Activated CD4-positive, alpha-beta T cell treated with anti-CD3 and anti-CD28 coated beads, Interleukin-2, amount 50 U/mL, for 48 hours (primary cell): ENCODE measurements around the gene PRKAG3.

Source experiments
- DNase-seq, 2 experiments: peaks; one replicate each; pipeline ENCODE4 v3.0.0-alpha.2; 2020

PRKAG3 gene

DNA sequence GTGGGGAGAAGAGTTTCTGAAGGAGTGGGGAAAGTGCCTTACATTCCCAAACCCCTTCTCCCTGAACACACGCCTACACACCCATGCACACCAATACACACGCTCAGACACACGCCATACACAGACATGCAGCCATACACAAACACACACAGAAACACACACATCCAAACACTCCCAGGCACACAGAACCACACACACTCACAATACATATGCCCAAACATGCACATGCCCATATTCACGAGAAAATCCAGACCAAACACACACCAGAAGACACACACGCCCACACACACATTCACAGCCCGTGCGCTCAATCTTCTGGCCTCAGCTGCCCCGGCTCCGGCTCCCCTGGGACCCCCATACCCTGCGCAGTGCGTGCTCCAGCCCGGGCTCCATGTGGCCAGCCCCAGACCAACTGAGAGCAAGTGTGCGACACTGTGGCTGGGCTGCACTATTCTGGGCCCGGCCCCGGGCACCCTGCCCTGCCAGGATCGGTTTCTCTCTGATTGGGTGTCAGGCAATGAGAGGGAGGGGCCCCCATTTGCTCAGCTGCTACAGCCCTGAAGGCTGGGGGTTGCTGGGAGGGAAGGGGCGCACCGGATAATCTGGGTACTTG, at the start of gene PRKAG3:
PRKAG3 (minus strand) TSS at position 426 of the 613 bp plus-strand sequence.
- DNase-seq: no peak

DNA sequence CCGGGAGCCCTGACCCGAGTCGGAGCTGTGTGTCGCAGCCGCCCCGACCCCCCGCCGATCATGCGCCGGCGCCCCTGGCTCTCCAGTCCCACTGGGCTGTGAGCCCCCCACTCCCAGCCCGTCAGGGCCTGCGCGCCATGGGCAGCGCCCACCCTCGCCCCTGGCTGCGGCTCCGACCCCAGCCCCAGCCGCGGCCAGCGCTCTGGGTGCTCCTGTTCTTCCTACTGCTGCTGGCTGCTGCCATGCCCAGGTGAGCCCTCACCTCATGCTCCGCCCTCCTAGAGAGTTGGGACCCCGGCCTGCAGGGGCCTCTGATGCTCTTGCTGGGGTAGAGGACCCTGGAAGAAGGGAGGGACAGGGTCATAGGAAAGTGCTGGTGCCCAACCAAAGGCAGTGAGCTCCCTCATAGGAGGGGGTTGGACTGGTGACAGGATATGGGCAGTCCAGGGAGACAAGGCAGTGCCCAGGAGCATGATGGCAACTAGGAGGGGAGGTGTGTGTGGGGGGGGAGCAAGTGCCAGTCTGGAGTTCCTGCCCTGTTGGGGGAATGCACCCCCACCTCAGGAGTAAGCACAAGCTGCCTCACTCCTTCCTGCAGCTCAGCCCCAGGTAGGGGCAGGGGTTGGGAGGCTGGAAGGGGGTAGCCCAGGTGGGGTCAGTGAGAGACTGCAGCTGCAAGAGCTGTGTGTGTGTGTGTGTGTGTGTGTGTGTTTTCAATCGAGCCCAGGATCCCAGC, 49.4 kb upstream of the PRKAG3 start:
- no peak for DNase-seq

- DNase-seq: peak; percentile 76 to 77
These were observed 48.7 kb upstream of the PRKAG3 start, which contains the start of gene WNT10A for GRCh38 chr2:218880102-218880858. Gene WNT10A, plus strand, starts transcription at chr2:218880852. Its CDS starts 144 bp downstream, at chr2:218880996.

- no peak for DNase-seq
These were observed 48.1 kb upstream of the PRKAG3 start for GRCh38 chr2:218879776-218880101.

DNA sequence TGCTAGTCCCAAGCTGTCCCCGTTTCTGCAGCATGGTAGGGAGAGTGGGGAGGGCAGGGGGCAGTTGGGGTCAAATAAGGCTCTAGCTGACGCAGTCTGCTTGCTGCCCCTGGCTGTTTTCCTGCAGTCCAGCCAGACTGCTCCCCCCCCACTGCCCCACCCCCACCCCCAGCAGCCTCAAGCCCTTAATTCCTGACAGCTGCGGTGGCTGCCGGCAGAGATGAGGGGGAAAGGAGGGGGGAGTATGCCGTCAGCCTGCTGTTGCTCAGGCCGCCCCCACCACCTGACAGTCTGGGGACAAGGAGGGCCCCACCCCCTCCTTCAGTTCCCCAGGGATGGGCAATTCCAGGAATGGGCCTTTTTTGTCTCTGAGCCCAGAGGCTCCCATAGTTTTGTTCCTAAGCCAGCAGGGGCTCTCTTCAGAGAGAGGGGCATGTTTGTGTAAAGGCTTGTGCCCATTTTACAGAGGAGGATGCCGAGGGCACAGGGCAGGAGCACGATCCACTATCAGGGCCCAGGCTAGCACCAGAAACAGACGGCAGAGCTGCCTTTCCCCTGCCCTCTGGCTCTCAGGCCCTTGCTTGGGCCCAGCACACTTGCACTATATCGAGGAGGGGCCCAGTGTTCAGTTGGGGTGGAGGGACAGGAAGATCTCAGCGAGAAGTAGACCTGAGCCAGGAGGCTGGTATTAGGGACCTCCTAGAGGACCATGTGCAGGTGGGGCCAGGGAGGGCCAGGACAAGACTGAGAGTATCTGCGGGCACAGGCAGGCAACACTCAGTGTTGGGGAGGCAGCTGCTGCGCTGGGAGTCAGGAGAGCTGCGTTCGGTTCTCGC, 47.5 kb upstream of the PRKAG3 start:
- no peak for DNase-seq

DNA sequence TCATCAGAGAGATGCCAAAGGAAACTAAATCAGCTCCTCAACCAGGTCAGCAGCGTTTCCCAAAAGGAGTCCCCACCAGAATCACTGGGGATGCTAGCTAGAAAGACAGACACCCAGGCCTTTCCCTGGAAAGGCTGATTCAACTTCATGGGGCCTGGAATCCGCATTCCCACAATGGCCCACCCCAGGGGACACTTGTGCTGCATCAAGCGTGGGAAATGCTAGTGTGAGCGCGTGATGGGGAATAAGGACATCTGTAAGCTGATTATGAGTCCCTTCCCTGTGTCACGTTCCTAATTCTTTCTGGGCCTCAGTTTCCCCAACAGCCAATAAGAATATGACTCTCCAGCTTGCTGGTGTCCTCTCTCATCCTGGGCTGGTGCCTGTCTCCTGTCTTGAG, 46.9 kb upstream of the PRKAG3 start:
- no peak for DNase-seq

DNA sequence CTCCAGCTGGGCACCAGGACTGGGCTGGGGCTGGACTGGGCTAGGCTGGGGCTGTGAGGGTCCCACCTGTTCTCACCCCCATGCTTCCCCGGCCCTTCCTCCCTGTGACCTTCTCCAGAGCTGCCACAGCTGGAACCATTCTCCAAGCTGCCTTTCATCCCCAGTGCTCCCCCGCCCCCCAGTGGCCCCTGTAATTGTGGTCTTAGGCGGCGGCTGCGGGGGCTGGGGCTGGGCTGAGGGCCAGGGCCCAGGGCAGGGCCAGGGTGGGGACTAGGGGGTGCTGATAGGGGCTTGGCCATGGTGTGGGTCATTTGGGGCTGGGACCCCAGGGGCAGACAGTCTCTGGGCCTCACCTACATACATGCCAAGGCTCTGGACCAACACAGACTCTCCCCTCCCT, 46.3 kb upstream of the PRKAG3 start:
- no peak for DNase-seq

DNA sequence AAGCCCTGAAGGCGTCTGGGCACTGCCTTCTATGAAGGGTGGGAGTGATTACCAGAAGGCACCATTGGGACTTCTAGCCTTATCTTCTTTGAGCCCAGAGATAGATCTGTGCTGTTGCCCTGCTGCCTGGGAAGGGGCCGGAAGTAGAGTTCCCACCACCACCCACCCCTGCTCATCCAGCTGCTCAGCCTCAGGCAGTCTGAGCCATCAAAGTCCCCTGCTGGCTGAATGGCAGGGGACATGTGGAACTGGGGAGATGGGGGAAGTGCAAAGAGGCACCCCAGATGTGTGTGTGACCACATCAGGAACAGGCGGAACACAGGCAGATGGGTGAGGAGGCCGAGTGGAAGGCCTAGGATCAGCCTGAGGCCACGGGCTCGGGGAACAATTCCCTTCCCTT, 45.7 kb upstream of the PRKAG3 start:
- DNase-seq: no peak

- DNase-seq: peak; percentile 81 to 84
These were observed 45.1 kb upstream of the PRKAG3 start for GRCh38 chr2:218876562-218877219.

- DNase-seq: no peak
These were observed 44.2 kb upstream of the PRKAG3 start for GRCh38 chr2:218875692-218876246.

GRCh38 chr2:218873359-218874194, 42.0 kb upstream of the PRKAG3 start:
- DNase-seq: no peak

DNA sequence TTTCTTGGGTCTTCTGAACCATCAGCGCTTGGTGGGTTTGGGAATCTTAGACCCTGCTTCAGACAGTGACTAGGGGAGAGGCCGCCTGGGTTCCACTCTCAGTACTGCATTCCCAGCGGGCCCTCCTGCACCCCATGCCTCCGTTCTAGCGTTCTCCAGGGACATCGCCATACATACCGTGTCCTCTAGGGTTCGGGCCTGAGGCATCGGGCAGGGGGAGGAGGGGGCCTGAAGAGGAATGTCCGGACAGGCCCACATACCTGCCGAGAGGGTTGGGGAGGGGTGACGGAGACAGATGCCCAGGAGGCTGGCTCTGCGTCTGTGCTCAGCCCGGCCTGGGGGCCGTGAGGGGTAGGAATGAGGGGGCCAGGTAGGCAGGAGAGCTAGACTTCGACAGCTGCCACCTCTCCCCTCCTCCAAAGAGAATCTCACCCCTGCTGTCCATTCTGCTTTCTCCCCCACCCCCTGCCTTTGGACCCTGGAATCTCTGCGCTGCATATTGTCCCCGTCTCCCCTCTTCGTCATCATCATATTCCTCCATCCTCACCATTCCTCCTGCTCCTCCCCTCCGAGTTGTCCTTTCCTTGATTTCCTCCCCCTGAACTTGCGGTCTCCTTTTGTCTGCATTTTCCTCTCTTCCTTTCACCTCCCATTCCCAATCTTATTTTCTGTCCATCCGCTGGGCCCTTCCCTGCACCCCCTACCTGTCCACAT, 41.2 kb upstream of the PRKAG3 start:
- no peak for DNase-seq

DNA sequence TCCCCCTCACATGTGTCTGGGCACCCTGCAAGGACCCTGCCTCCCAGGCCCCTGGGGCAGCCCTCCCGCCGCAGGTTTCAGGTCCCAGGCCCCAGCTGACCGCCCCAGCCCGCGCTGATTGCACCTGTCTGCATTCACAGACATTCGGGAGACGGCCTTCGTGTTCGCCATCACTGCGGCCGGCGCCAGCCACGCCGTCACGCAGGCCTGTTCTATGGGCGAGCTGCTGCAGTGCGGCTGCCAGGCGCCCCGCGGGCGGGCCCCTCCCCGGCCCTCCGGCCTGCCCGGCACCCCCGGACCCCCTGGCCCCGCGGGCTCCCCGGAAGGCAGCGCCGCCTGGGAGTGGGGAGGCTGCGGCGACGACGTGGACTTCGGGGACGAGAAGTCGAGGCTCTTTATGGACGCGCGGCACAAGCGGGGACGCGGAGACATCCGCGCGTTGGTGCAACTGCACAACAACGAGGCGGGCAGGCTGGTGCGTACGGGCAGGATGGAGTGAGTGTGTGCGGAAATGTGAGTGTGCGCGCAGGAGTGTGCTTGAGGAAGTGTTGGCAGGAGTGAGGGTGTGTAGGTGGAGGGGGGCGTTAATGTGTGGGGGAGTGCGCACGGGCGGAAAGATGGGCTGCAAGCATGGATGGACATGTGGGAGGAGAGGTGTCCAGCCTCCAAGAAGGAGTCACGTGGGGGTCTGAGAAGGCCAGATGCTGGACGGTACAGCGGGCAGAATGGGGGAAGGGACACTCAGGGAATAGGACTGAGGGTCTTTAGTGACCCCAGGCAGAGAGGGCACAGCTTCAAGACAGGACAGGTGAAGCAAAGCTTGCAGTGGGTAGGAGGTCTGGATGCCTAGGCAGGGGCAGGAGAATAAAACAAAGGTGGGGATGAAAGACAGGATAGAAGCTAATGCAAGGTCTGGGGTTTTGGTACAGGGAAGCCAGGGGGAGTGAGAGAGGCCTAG, 40.0 kb upstream of the PRKAG3 start:
- DNase-seq: peak in 1 of 2 experiments; percentile 44

DNA sequence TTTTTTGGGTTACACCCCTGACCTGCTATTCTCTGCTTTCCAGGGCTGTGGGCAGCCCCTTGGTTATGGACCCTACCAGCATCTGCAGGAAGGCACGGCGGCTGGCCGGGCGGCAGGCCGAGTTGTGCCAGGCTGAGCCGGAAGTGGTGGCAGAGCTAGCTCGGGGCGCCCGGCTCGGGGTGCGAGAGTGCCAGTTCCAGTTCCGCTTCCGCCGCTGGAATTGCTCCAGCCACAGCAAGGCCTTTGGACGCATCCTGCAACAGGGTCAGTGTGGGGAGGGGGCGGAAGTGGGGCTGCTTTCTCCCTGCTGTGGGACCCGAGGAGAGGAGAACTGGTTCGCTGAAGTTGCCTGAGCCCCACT, 39.4 kb upstream of the PRKAG3 start:
- peak in 1 of 2 experiments; percentile 23 for DNase-seq

DNA sequence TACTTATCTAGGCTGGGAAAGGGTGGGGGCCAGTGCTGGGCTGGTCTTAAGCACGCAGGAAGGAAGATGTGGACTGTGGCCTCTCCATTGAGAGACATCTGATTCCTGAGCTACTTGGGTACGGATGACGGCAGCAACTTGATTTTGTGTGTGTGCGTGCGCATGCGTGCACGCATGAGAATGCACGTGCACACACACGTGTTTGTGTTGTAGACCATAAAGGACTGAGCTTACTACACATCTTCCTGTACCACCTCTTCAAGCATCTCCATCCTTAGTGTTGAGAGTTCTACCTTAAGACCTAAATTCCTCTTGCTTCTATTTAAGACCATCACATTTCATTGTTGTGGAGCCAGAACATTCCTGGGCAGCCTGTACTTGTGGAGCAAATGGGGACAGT, 37.5 kb upstream of the PRKAG3 start:
- no peak for DNase-seq

- no peak for DNase-seq
These were observed 36.3 kb upstream of the PRKAG3 start for GRCh38 chr2:218867900-218868299.

DNA sequence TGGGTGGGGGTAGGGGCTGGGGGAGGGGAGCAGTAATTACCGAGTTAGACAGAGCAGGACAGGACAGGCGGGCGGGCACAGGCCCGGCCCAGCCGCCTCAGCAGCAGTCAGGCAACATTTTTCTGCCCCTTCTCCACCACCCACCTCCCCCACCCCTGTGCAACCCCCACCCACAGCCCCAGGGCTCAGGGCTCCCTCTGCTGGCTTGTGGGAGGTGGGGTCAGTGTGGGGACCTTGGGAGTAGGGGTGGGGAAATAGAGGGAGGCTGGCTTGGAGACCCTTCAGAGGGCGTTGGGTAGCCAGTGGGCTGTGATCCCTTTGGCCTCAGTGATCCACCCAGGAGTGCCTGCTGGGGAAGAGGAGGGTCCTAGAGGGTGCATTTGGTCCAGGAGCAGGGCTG, 34.4 kb upstream of the PRKAG3 start:
- DNase-seq: no peak

DNA sequence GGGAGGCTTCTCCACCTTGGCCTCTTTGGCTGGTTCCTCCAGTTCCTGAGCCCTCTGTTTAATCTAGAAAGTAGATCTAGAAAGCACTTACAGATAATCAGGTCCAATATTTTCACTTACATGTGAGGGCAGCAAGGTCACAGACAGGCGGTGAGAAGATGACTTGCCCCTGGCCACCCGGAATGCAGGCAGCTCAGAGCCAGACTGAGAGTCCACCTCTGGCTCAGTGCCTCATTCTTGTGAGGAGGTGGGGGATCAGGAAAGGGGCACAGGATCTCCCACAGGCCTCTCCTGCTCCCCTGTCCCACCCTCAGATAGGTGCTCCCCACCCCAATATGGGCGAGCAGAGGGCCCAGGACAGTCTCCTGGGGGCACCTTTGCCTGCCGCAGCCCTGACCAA, 33.8 kb upstream of the PRKAG3 start:
- DNase-seq: no peak

- DNase-seq: no peak
These were observed 31.5 kb upstream of the PRKAG3 start for GRCh38 chr2:218863021-218863520.
